ENCODE data around the gene TMEM204. TPM values are rescaled to one million over a fixed set of nuclear protein-coding genes. Genes with fewer than 3 reads are reported as not detected.

TMEM204 gene
- total RNA-seq, 1 donor from 2014 or later = 7.2 TPM

DNA sequence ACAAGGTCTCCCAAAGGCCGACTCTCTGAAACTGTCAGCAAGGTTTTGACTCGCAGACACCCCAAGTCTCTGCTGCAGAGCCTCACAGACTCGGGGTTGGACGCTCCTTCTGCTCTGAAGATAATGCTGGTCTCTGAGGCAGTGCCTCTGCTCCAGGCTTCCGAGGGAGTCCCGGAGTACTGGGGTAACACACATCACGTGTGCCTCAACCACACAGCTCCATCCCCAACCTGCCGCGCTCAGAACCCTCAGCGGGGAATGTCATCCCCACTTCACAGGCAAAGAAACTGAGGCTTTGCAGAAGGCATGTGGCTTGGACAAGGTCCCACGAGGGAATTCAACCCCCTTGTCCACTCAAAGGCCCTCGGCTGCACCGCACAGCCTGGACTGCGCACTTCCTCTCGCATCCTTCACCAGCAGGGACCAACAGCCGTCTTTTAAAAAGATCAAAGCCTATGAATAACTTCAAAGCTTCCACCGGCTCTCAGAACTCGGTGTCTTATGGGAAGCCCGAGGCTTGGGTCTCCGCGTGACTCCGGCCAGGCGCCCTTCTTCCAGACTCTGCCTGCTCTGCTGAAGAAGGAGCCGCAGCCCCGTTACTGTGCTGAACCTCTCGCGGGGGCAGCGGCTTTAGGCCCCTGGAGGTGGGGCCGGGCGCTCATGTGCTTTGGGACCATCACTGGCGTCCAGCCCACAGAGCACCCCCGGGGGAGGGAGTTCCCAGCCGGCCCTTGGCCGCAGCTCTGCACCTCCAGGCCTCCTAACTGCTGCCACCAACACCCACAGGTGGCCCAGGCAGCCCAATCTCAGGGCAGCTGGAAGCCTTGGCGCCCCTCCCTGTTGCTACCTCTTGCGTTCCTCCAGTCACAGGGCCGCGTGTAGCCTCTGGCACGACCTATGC, 2.2 kb downstream of the TMEM204 start:
- no peak for ATAC-seq
- no peak for DNase-seq (ENCODE audit: low spot score)

DNA sequence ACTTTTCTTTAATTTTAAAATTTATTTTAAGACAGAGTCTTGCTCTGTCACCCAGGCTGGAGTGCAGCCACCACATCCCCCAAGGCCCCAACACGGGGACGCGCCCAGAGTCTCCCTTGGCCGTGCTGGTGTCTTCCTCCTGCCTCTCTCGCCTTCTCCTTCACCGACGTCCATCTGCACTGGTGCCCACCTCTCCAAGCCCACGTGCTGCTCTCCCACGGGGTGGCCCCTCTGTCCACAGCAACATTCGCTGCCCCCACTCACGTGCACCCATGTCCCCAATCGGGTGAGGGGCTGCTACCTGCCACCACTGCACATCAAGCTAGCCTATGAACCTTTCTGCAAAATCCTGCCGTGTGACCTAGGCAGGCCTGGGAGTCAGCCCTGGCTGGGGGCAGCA, 3.1 kb downstream of the TMEM204 start:
- no peak for DNase-seq (ENCODE audit: low spot score)
- ATAC-seq = no peak

DNA sequence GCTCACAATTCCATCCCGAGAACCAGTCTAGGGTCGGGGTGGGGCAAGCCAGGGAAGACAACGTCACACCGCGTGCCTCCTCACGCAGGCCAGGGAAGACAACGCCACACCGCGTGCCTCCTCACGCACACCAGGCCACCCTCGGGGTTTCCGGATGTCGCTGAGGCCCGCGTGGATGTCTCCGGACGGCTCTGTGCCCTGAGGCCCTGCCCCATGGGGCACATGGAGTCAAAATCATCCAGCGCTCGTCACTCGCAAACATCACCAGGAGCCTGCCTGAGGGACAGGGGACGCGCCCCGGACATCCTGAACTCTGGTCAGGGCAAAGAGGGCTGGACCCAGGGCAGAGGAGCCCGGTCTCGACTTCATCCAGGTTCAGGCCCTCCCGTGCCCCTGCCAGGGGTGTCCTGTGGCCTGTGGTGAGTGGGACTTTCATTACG, 3.7 kb downstream of the TMEM204 start:
- DNase-seq (ENCODE audit: low spot score) = no peak
- ATAC-seq = no peak

DNA sequence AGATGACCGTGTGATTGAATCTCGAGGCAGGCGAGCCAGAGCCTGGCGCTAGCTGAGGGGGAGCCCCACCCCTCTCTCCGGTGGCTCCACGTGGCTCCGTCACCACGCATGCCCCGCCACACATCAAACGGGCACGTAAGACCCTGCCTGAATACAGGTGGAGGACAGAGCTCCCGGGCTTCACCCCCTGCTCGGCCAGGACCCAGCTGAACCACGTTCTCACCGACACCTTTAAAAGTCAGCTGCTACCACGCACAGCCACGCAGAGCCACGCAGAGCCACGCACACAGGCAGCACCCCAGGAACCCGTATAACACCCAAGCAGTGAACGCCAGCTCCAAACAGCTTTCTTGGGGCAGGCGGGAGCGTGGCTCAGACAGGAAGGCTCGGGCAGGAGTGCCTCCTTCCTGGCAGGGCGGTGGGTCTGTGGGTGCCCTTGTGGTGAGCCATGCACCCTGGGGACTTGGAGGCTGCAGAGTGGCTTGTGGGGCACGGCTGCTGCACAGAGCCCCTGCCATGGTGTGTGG, 4.4 kb downstream of the TMEM204 start:
- DNase-seq (ENCODE audit: low spot score) (no peak), ATAC-seq (no peak)

DNA sequence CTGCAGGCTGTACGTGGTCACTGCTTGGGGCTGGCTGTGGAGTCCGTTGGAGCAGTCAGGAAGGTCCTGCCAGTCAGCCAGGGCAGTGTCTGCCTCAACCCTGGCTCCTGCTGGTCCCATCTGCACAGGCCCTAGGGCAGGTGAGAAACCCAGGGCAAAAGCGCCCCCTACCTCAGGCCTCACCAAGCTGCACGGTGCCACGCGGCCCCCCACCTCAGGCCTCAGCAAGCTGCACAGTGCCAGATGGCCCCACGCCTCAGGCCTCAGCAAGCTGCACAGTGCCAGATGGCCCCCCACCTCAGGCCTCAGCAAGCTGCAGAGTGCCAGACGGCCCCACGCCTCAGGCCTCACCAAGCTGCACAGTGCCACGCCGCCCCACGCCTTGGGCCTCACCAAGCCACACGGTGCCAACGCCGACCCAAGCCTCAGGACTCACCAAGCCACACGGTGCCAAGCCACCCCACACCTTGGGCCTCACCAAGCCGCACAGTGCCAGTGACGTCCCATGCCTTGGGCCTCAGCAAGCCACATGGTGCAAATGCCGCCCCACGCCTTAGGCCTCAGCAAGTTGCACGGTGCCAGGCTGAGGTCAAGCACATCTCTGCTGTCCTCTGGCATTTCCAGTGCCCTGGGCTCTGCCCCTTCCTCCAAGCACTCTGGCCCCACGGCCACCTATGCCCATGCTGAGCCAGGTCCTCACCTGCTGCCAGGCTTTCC, 5.5 kb downstream of the TMEM204 start:
- DNase-seq (ENCODE audit: low spot score) = no peak
- no peak for ATAC-seq

DNA sequence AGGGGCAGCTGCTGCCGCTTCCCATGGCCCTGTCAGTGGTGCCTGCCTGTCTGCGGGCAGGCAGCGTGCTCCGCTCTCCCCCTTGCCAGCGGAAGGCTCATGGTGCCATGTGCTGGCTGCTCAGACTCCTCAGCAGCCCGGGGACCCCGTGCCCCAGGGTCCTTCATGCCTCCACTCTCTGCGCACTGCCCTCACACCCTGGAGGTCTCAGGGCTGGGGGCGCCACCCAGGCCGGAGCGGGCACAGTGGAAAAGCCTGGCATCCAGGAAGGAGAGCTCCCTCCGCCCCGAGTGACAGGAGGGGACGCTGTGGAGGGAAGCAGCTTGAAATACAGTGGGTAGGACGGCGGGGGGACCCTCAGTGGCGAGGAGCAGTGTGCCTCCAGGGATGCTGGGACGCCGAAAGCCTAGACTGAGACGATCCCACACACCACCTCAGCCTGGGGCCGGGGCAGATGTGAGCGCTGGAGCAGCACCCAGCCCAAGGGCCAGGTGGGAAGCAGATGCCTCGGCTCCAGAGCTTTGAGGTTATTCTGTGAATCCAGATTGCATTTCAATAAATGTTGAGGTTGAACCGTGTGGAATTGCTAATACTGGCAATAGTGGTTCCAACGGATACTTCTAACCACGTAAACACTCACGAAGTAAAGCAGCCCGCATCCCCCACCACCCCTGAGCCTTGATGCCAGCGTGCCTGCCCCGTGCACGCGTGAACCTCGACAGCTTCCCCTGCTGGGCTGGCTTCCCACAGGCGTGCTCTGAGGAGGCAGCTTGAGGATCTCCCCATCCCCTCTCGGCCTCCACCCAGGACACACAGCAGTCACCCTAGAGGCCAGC, 6.5 kb downstream of the TMEM204 start:
- ATAC-seq (no peak), DNase-seq (ENCODE audit: low spot score) (no peak)

DNA sequence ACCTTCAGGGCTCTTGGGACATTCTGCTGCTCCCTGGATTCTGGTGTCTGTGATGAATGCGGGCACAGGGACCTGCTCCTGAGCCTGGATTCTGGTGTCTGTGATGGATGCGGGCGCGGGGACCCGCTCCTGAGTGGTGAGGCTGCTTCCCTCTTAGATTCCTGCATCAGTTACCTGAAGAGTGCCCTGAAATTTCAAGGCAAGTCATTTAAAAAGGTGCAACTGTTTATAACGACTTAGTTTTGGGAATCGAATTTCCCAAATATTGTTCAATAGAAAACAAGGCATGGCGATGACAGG, 7.0 kb downstream of the TMEM204 start:
- ATAC-seq (no peak), DNase-seq (ENCODE audit: low spot score) (no peak)

DNA sequence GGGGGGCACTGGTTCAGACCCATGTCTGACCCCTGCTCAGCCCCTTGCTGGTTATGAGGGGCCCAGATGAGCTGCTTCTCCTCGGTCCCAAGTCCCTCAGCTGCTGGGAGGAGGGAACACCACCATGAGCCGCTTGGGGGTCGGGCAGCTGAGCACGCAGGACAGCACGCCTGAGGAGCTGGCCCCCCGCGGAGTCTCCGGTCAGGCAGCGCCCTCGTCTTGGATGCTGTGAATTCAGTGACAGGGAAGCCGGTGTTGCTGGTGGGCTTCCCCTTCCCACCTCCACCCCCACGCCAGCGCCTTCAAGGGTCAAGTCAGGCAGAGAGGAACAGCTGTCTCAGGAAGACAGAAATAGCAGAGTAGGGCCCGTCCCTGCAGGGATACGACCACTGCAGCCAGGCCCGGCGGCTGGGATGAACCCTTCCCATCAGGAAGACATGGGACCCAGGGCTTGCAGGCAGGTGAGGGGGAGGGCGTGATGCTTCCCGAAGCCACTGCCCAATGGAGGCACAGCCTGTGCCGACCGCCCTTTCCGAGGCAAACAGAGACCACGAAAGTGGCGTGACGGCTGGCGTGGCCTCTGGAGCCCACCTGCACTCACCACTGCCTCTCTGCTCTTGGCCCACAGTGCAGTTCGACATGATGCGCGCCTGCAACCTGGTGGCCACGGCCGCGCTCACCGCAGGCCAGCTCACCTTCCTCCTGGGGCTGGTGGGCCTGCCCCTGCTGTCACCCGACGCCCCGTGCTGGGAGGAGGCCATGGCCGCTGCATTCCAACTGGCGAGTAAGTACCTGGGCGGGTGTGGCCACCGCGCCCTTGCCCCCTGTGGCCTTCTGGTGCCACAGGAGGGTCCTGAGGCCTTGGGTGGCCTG, 8.1 kb downstream of the TMEM204 start:
- no peak for ATAC-seq
- DNase-seq (ENCODE audit: low spot score) = no peak

DNA sequence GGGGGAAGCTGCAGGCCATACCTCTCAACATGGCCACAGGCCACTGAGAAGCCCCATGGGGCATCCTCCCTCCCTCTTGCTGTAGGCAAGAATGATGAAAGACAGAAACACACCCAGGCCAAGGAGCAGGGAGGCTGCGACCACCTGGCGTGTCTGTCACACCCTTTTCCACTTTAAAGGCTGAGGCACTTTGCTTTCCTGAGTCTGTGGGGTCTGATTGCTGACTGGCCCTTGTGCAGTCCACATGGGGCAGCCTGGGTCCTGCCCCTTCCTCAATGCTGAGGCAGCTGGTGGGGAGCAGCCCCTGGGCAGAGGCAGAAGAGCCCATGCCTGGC, 8.7 kb downstream of the TMEM204 start:
- no peak for DNase-seq (ENCODE audit: low spot score)
- no peak for ATAC-seq

DNA sequence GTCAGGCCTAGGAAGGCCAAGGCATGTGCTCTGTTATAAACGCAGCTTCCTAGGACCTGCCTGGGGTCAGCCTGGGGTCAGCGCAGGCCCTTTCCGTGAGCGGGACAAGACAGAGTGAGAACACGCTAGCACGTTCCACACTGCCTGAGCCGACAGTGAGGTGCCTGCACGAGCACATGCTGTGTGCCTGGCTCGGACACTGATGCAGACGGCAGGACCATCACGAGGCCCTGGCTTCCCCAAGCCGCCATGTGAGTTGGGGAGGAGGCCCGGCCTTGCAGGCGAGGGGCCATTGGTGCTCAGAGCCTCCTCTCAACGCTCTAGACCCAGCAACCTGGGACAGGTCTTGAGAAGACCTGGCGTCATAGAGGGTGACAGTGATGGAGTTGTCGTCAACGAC, 9.1 kb downstream of the TMEM204 start:
- no peak for ATAC-seq
- no peak for DNase-seq (ENCODE audit: low spot score)

DNA sequence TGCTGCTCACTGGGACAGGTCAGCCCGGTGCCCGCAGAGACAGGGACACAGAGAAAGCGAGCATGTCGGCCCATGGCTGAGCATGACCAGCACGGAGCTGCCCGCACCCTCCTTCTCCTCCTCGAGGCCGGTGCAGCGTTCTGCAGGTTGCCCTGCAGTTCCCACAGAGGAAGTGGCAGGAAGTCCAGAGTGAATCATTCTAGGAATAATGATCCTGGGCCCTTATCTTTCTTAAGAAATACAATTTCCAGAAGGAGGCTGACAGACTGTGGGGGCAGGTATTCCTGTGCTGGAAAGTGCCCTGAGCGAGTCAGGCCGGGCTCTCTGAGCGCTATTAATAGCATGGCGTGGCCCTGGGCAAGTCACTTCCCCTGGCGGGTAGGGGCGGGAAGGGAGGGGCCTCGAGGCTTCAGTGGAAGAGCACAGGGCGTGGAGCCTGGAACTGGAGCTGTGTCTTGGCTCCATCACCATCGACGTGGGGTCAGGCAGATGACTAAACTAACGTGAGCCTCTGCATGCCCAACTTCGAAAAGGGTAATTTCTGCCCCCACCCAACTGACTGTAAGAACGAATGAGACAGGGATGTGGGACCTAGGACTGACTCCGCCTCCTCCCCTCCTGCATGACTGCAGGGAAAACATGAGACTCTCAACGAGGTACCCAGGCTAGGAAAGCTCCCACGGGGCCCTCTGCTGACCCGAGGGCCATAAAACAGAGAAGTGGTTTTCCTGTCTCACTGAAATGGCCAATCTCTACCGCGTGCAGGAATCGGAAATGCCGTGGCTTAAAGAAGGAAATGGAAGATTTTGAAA, 9.8 kb downstream of the TMEM204 start:
- ATAC-seq = peak; percentile 50
- no peak for DNase-seq (ENCODE audit: low spot score)

DNA sequence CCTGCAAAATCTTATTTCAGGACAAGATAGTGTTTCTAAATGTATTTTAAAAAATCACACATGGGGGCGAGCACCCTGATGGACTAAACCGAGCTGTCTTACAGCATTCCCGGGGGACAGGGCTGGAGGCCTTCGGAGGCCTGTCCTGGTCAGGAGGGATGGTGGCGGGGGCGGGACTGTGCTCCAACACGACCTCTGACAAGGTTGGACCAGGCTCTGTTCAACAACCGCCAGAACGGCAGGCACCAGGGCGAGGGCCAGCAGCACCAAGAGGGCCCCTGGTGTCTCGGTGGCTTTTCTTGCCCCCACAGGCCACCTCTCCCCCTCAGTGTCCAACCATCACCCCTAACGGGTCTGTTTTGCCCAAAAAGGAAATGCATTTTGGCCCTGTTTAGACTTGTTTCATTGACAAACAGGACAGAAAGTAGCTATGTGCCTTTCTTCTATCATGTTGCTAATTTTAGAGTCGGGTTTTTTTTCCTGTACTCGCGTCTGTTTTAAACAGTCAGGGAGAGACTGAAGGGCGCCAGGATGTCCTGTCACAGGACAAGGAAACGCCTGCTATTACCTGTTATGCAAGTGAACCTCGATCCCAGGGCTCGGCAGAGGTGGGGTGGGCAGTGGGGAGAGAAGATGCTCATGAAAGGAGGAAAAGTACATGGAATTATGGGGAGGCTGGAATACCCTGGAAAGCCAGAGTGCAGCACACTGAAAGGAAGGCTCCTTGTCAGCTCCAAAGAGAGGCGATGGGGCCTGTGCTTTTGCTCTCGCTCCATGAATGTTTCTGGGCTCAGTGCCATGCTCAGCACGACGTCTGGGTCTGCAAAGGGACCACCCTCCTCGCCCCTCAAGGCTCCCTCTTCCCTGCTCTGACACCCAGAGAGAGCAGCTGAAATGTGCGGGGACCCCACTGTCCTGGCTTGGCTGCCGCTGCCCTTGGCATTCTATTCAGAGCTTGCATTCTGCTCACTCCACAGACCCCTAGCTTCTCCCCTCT, 11.9 kb downstream of the TMEM204 start:
- ATAC-seq (peak; percentile 30), DNase-seq (ENCODE audit: low spot score) (no peak)

DNA sequence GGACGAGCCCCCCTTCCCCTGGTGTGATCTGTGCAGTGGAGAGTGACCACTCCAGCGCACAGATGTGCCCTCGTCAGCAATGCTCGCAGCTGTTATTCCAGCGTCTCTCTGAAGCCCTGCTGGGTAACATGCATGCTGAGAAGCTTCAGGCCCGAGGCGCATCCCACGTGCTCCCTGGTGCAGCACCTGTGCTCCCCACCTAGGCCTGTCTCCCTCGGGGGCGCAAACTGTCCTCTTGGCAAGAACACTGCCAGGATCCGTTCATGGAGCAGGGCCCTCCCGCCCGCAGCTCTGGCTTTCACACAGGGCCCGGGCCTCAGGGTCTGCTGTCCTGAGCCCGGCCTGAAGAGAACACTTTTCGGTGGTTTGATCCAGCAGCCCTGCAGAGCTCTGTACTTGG, 13.0 kb downstream of the TMEM204 start:
- ATAC-seq (no peak), DNase-seq (ENCODE audit: low spot score) (no peak)

DNA sequence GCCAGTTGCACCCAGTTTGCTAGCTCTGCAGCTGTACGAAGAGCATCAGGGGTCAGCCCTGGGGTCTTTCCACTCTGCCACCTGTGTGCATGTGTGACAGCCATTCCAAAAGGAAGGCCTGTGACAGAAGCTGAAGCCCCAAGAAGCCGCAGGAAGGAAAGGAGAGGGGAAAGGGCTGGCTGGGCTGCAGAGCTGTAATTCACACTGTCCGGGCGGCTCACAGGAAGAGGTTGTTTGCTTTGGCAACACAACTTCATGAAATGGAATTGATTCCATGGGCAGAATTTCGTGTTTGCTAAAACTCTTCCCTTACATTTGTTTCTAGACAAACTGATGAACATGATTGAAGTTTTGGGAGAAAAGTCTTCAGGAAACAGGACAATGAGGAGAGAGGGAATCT, 14.8 kb downstream of the TMEM204 start:
- ATAC-seq = peak; percentile 54
- no peak for DNase-seq (ENCODE audit: low spot score)

DNA sequence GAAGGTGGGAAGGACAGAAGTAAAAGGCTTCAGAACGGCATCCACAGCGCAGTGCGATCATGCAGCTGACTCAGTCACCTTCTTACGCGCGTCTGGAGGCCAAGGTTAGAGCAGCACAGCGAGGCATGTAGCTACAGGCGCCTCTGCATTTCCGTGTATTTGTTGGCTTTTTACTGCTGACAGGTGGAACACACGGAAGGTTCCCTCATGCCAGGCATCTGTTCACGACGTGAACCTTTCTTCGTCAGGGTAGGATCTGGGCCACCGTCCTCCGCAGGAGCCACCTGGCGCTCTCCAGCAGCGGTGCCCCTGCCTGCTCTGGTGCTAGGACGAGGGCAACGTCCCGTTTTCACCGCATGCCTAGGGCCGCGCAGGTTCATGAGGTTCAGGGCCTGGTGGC, 15.3 kb downstream of the TMEM204 start:
- DNase-seq (ENCODE audit: low spot score) (no peak), ATAC-seq (no peak)

DNA sequence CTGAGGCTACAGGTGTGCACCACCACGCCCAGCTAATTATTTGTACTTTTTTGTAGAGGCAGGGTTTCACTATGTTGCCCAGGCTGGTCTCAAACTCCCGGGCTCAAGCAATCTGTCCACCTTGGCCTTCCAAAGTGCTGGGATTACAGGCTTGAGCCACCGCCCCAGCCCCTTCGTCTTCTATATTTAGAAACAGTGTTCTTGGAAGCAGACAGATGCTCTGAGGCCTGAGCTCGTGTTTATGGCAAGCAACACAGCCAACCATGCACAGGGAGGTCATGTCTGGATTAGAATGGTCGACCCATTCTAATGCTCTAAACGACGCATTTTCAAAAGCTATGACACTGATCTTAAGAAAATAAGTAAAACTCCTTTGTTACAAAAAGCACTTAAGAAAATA, 16.6 kb downstream of the TMEM204 start:
- no peak for ATAC-seq
- DNase-seq (ENCODE audit: low spot score) = no peak

DNA sequence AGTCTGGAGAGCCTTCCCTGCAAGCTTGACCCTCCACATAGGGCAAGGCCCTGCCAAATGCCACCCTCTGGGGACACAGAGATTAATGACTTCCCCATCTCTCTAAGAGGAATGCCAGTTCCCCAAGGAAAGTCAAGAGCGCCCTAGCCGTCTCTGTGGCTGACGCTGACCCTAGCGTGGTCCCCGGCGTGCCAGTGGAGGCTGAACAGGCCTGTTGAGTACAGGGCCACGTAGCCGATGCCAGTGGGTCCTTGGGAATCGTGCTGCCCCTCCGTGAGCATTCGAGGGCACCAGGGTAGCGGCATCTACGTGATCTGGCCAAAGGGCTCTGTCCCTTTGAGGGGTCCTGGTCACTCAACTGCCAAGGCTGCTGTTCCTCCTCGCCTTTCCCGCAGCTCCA, 17.2 kb downstream of the TMEM204 start:
- DNase-seq (ENCODE audit: low spot score) (no peak), ATAC-seq (no peak)

DNA sequence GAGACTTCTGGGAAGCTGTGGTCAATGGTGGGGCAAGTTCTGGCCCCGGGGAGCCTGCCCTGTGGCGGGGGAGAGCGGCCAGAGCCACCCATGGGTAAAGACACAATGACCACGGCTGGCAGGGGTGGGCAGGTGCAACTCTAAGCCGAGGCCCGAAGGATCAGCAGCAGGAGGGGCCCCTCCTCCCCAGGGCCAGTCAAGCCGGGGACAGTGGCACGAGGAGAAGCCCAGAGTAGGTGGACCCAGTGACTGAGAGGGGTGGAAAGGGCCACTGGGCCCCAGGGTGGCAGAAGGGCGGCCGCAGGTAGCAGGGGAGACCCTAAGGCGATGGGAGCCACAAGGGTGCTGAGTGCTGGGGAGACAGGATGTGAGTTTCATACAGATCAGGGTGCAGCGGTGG, 17.7 kb downstream of the TMEM204 start:
- ATAC-seq (no peak), DNase-seq (ENCODE audit: low spot score) (no peak)

Measured in left lobe of liver (tissue), 2 donors.